ENCODE data around the gene RASSF7. TPM values are rescaled to one million over a fixed set of nuclear protein-coding genes. Genes with fewer than 3 reads are reported as not detected.

Gene RASSF7
- total and polyA plus RNA-seq, 2 donors: 3.3 to 13.8 TPM

- 90% methylated on average over 32 of the region's 32 CpGs for WGBS
- Histone ChIP-seq H3K4me3 (ENCODE audit: low read depth, low read length) (no peak overlapping the region), H3K27ac (ENCODE audit: low read depth) (no peak overlapping the region), H3K4me1 (ENCODE audit: insufficient read depth) (no peaks in the 10 kb centered on the region), H3K36me3 (ENCODE audit: insufficient read depth) (peaks cover 4% of the 10 kb centered on the region)
- no peak for DNase-seq (ENCODE audit: extremely low spot score)
Measured at GRCh38 chr11:586376-587316, 25.9 kb downstream of the RASSF7 start.

DNA sequence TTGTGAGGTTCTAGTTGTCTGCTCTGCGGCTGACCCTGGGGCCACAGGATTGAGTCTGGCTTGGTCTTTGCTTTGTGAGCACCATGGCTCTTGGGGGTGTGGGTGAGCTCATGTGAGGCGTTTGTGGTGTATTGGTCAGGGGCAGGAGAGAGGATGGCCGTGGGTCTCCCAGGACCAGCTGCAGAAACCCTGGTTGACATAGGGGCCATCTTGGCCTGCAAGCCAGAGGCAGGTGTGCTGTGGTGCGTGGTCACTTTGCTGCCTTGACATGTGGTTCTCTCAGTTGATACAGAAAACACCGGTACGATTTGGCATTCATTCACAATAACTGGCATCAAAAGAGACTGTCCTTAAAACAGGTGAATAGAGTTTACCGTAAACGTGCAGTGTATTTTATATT is 26.8 kb downstream of the RASSF7 start:
- whole genome bisulfite sequencing: 87% methylated on average over 8 of the region's 8 CpGs
- Histone ChIP-seq H3K36me3 (ENCODE audit: insufficient read depth) (peaks cover 4% of the 10 kb centered on the region), H3K4me1 (ENCODE audit: insufficient read depth) (no peaks in the 10 kb centered on the region), H3K4me3 (ENCODE audit: low read depth, low read length) (no peak overlapping the region), H3K27ac (ENCODE audit: low read depth) (no peak overlapping the region)
- no peak for DNase-seq (ENCODE audit: extremely low spot score)

GRCh38 chr11:587978-588380 is 27.2 kb downstream of the RASSF7 start:
- no peak overlapping the region for H3K4me3 ChIP-seq (ENCODE audit: low read depth, low read length)
- 71% methylated on average over 6 of the region's 6 CpGs for WGBS
- no peaks in the 10 kb centered on the region for H3K4me1 ChIP-seq (ENCODE audit: insufficient read depth)
- DNase-seq (ENCODE audit: extremely low spot score): no peak
- H3K36me3 ChIP-seq (ENCODE audit: insufficient read depth): peaks cover 4% of the 10 kb centered on the region
- no peak overlapping the region for H3K27ac ChIP-seq (ENCODE audit: low read depth)

- H3K4me3 ChIP-seq (ENCODE audit: low read depth, low read length): no peak overlapping the region
- DNase-seq (ENCODE audit: extremely low spot score): no peak
- H3K36me3 ChIP-seq (ENCODE audit: insufficient read depth): peaks cover 7% of the 10 kb centered on the region
- no peak overlapping the region for H3K27ac ChIP-seq (ENCODE audit: low read depth)
- no peaks in the 10 kb centered on the region for H3K4me1 ChIP-seq (ENCODE audit: insufficient read depth)
- whole genome bisulfite sequencing: 93% methylated on average over 26 of the region's 26 CpGs
Measured at GRCh38 chr11:589798-590197, 29.0 kb downstream of the RASSF7 start.

- WGBS: 77% methylated on average over 11 of the region's 11 CpGs
- Histone ChIP-seq H3K27ac (ENCODE audit: low read depth) (no peak overlapping the region), H3K36me3 (ENCODE audit: insufficient read depth) (peaks cover 7% of the 10 kb centered on the region), H3K4me1 (ENCODE audit: insufficient read depth) (no peaks in the 10 kb centered on the region), H3K4me3 (ENCODE audit: low read depth, low read length) (no peak overlapping the region)
- no peak for DNase-seq (ENCODE audit: extremely low spot score)
Measured at GRCh38 chr11:590997-591396, 30.2 kb downstream of the RASSF7 start.

GRCh38 chr11:592501-592900 is 31.7 kb downstream of the RASSF7 start:
- H3K4me3 ChIP-seq (ENCODE audit: low read depth, low read length): no peak overlapping the region
- WGBS: 97% methylated on average over 22 of the region's 22 CpGs
- H3K4me1 ChIP-seq (ENCODE audit: insufficient read depth): no peaks in the 10 kb centered on the region
- peaks cover 7% of the 10 kb centered on the region for H3K36me3 ChIP-seq (ENCODE audit: insufficient read depth)
- H3K27ac ChIP-seq (ENCODE audit: low read depth): no peak overlapping the region
- no peak for DNase-seq (ENCODE audit: extremely low spot score)

DNA sequence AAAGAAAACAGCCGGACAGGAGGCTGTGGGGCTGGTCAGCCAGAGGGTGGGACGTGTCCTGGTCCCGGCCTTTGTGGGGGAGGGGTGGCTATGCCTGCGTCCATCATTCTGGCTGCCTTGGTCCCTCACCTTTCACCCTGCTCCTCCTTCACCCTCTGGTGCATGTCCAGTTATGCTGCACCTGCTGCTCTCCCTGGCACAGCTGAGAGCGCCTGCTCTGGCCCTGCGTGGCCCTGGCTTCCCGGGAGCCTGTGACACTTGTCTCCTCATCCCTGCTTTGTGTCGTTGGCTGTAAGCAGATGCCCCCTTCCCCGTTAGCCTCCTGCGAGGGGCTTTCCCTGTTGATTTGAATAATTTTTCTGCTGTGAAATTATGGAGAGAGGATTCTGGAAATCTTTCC is 32.1 kb downstream of the RASSF7 start:
- Histone ChIP-seq H3K4me1 (ENCODE audit: insufficient read depth) (no peaks in the 10 kb centered on the region), H3K4me3 (ENCODE audit: low read depth, low read length) (no peak overlapping the region), H3K36me3 (ENCODE audit: insufficient read depth) (peaks cover 7% of the 10 kb centered on the region), H3K27ac (ENCODE audit: low read depth) (no peak overlapping the region)
- no peak for DNase-seq (ENCODE audit: extremely low spot score)
- 90% methylated on average over 10 of the region's 10 CpGs for WGBS

- H3K4me1 ChIP-seq (ENCODE audit: insufficient read depth): no peaks in the 10 kb centered on the region
- DNase-seq (ENCODE audit: extremely low spot score): no peak
- no peak overlapping the region for H3K27ac ChIP-seq (ENCODE audit: low read depth)
- H3K36me3 ChIP-seq (ENCODE audit: insufficient read depth): peaks cover 10% of the 10 kb centered on the region
- WGBS: 92% methylated on average over 21 of the region's 21 CpGs
- no peak overlapping the region for H3K4me3 ChIP-seq (ENCODE audit: low read depth, low read length)
Measured at GRCh38 chr11:593347-593746, 32.6 kb downstream of the RASSF7 start.

- Histone ChIP-seq H3K36me3 (ENCODE audit: insufficient read depth) (peaks cover 8% of the 10 kb centered on the region), H3K4me1 (ENCODE audit: insufficient read depth) (no peaks in the 10 kb centered on the region), H3K4me3 (ENCODE audit: low read depth, low read length) (no peak overlapping the region), H3K27ac (ENCODE audit: low read depth) (no peak overlapping the region)
- 93% methylated on average over 10 of the region's 10 CpGs for WGBS
- DNase-seq (ENCODE audit: extremely low spot score): no peak
Measured at GRCh38 chr11:595400-595799, 34.6 kb downstream of the RASSF7 start.

DNA sequence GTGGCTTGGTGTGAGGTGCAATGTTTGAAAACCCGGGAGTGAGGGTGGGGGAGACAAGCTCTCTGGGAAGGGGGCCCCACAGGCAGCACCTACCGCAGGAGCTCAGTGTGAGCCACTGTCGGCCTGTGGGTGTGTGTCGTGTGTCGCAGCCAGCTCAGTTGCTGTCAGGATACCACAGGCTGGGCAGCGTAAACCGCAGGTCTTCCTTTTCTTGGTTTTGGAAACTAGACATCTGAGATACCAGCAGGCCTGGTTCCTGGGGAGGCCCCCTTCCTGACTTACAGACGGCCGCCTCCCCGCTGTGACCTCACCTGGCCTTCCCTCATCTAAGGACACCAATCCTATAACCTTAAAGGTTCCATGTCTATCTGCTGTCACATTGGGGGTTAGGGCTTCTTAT is 35.6 kb downstream of the RASSF7 start:
- Histone ChIP-seq H3K4me1 (ENCODE audit: insufficient read depth) (no peaks in the 10 kb centered on the region), H3K36me3 (ENCODE audit: insufficient read depth) (peaks cover 8% of the 10 kb centered on the region), H3K4me3 (ENCODE audit: low read depth, low read length) (no peak overlapping the region), H3K27ac (ENCODE audit: low read depth) (no peak overlapping the region)
- 89% methylated on average over 10 of the region's 10 CpGs for WGBS
- DNase-seq (ENCODE audit: extremely low spot score): no peak

DNA sequence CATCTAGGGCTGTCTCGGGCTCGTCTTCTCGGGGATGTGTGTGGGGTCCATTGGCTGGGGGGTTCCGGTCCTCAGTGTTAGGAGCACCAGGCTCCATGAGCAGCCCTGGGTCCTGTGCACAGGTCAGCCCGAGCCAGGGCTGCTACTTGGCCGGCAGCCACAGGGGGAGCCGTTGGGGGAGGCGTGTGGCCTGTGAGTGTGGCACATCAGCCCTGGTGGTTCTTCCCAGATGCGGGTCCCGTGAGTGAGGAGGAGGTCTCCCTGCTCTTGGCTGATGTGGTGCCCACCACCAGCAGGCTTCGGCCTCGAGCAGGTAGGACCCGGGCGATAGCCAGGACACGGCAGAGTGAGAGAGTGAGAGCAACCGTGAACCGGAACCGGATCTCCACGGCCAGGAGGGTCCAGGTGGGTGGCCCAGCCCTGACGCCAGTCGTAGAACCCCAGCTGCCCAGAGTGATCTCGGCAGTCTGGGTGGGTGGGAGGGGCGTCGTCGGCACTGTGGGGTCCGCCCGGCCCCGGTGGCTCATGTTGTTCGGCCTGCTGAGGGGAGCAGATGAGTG is 36.5 kb downstream of the RASSF7 start:
- Histone ChIP-seq H3K27ac (ENCODE audit: low read depth) (no peak overlapping the region), H3K36me3 (ENCODE audit: insufficient read depth) (peaks cover 8% of the 10 kb centered on the region), H3K4me3 (ENCODE audit: low read depth, low read length) (no peak overlapping the region), H3K4me1 (ENCODE audit: insufficient read depth) (no peaks in the 10 kb centered on the region)
- no peak for DNase-seq (ENCODE audit: extremely low spot score)
- 88% methylated on average over 29 of the region's 29 CpGs for WGBS

- Histone ChIP-seq H3K27ac (ENCODE audit: low read depth) (no peak overlapping the region), H3K4me3 (ENCODE audit: low read depth, low read length) (no peak overlapping the region), H3K36me3 (ENCODE audit: insufficient read depth) (peaks cover 8% of the 10 kb centered on the region), H3K4me1 (ENCODE audit: insufficient read depth) (no peaks in the 10 kb centered on the region)
- WGBS: 77% methylated on average over 30 of the region's 30 CpGs
- no peak for DNase-seq (ENCODE audit: extremely low spot score)
Measured at GRCh38 chr11:598005-598680, 37.4 kb downstream of the RASSF7 start.

DNA sequence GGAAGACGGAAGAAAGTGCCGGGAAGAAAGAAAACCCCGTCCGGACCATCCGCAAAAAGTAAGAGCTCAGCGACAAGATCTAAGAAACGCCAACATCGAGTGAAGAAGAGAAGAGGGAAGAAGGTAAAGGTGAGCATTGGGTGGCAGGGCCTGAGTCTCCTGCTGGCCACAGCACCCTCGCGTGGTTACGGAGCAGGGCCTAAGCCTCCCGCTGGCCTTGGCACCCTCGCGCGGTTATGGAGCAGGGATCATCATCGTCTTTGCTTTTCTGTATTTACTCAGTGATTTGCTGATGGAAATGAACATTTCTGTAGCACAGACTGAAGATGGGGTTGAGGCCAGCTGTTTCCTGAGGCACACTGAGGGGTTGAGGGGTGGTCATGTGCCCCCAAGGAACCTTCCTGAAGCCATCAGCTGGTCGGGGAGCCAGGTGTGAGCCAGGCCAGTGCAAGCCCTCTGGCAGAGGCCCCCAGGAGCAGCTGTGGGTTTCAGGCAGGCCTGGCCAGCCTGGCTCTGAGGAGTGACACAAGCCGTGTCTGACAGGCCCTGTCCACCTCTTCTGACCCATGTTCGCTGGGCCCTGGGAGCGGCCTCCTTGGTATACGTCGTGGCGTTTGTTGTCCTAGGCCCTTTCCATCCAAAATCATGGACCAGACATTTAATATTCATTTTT is 40.9 kb downstream of the RASSF7 start:
- DNase-seq (ENCODE audit: extremely low spot score): no peak
- H3K36me3 ChIP-seq (ENCODE audit: insufficient read depth): peaks cover 3% of the 10 kb centered on the region
- no peaks in the 10 kb centered on the region for H3K4me1 ChIP-seq (ENCODE audit: insufficient read depth)
- no peak overlapping the region for H3K4me3 ChIP-seq (ENCODE audit: low read depth, low read length)
- WGBS: 94% methylated on average over 23 of the region's 23 CpGs
- no peak overlapping the region for H3K27ac ChIP-seq (ENCODE audit: low read depth)

Data from urinary bladder (tissue), 4 donors.